GM12891 (cell line): ENCODE data around the gene SLC25A36.

Experiments
- PAX5 ChIP-seq: IDR thresholded peaks from 2 replicates; pipeline ENCODE4 v1.6.1; 2011; ENCODE audit warnings: low read length, moderate library complexity, mild to moderate bottlenecking; ENCODE audit not compliant: insufficient read depth, severe bottlenecking
- POLR2A ChIP-seq: IDR thresholded peaks from 2 replicates; pipeline ENCODE4 v1.6.1; 2011; ENCODE audit warnings: low read depth, low read length, control low read depth
- POLR2AphosphoS5 ChIP-seq: IDR thresholded peaks from 2 replicates; pipeline ENCODE4 v1.6.1; 2011; ENCODE audit warnings: low read depth, low read length, control low read depth
- POU2F2 ChIP-seq: IDR thresholded peaks from 2 replicates; pipeline ENCODE4 v1.6.1; 2011; ENCODE audit warnings: low read depth, mild to moderate bottlenecking, control low read depth, low read length, moderate library complexity
- SPI1 ChIP-seq: IDR thresholded peaks from 2 replicates; pipeline ENCODE4 v1.6.1; 2011; ENCODE audit warnings: low read depth, low read length, control low read depth
- TAF1 ChIP-seq: IDR thresholded peaks from 2 replicates; pipeline ENCODE4 v1.6.1; 2011; ENCODE audit warnings: low read depth, low read length, control low read depth

GRCh38 chr3:141000686-141001085, 59.0 kb downstream of the SLC25A36 start:
- TF ChIP-seq TAF1, result no peak
- no peak for TF ChIP-seq POLR2AphosphoS5
- TF ChIP-seq POLR2A, result no peak
- TF ChIP-seq POU2F2, result no peak
- no peak for TF ChIP-seq PAX5
- TF ChIP-seq SPI1, result no peak
